ENCODE measurements around the gene SCGB1D4. TPM values are rescaled to one million over a fixed set of nuclear protein-coding genes. Genes with fewer than 3 reads are reported as not detected.
"Not testable (repeated sequence)": the region's sequence is repeated elsewhere in the genome, so short reads cannot be mapped to it uniquely, and the experiment has no call there.

SCGB1D4 gene
- total RNA-seq, 1 experiment from 2014 or later: not detected

DNA sequence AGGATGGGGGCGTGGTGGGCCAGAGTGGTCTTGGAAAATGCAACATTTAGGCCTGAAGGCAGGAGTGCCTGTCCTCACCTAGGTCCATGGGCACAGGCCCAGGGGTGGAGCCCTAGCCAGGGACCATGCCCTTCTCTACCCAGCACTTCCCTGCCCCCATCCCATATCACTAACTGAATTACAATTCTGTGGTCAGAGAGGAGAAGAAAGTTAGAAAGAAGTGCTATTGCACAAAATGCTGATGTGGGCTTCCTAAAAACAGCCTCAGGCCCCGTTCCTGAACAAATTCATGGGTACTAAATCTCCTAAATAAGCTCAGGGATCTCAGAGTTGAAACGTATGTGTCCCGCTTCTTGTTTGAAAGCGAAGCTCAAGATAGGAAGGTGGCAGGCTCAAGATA lies 34.9 kb upstream of the SCGB1D4 start:
- H3K9ac ChIP-seq (ENCODE audit: low read length): no peak overlapping the region
- H3K27me3 ChIP-seq (ENCODE audit: insufficient read depth, low read length): no peaks in the 10 kb centered on the region
- CTCF ChIA-PET: no interaction called here
- no peak for DNase-seq (ENCODE audit: low read depth, low spot score)
- no peaks in the 10 kb centered on the region for H3K79me2 ChIP-seq (ENCODE audit: insufficient read depth, low read length)
- H3K4me3 ChIP-seq (replicated peaks in 1 of 2; ENCODE audit: low read depth in 1 of 2, low read length in 2 of 2): no peak overlapping the region
- BruUV-seq (replicated peaks): no TSS peak
- no peaks in the 10 kb centered on the region for H3K9me2 ChIP-seq (ENCODE audit: insufficient read depth)
- ATAC-seq: no peak
- TF ChIP-seq, protein P1, sequence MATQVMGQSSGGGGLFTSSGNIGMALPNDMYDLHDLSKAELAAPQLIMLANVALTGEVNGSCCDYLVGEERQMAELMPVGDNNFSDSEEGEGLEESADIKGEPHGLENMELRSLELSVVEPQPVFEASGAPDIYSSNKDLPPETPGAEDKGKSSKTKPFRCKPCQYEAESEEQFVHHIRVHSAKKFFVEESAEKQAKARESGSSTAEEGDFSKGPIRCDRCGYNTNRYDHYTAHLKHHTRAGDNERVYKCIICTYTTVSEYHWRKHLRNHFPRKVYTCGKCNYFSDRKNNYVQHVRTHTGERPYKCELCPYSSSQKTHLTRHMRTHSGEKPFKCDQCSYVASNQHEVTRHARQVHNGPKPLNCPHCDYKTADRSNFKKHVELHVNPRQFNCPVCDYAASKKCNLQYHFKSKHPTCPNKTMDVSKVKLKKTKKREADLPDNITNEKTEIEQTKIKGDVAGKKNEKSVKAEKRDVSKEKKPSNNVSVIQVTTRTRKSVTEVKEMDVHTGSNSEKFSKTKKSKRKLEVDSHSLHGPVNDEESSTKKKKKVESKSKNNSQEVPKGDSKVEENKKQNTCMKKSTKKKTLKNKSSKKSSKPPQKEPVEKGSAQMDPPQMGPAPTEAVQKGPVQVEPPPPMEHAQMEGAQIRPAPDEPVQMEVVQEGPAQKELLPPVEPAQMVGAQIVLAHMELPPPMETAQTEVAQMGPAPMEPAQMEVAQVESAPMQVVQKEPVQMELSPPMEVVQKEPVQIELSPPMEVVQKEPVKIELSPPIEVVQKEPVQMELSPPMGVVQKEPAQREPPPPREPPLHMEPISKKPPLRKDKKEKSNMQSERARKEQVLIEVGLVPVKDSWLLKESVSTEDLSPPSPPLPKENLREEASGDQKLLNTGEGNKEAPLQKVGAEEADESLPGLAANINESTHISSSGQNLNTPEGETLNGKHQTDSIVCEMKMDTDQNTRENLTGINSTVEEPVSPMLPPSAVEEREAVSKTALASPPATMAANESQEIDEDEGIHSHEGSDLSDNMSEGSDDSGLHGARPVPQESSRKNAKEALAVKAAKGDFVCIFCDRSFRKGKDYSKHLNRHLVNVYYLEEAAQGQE (IDR thresholded peaks at IDR 0.05; ENCODE audit: low read depth): no peak
- TF ChIP-seq ELF1 (IDR thresholded peaks at IDR 0.05; ENCODE audit: borderline replicate concordance, low read depth): no peak
- TF ChIP-seq TCF7L2 (IDR thresholded peaks at IDR 0.05; ENCODE audit: borderline replicate concordance, extremely low read depth, insufficient read depth, insufficient read length): no peak
- no peak for TF ChIP-seq CEBPB (IDR thresholded peaks at IDR 0.05; ENCODE audit: low read depth)
- TF ChIP-seq YY1 (IDR thresholded peaks at IDR 0.05; ENCODE audit: extremely low read depth, insufficient replicate concordance, low read depth, low read length): no peak
- TF ChIP-seq POLR2AphosphoS5 (IDR thresholded peaks at IDR 0.05; ENCODE audit: low read depth, low read length): no peak
- no peak for TF ChIP-seq EZH2phosphoT487 (IDR thresholded peaks at IDR 0.05; ENCODE audit: borderline replicate concordance)
- no peak for TF ChIP-seq EGR1 (IDR thresholded peaks at IDR 0.05; ENCODE audit: low read depth)
- TF ChIP-seq, protein P2, sequence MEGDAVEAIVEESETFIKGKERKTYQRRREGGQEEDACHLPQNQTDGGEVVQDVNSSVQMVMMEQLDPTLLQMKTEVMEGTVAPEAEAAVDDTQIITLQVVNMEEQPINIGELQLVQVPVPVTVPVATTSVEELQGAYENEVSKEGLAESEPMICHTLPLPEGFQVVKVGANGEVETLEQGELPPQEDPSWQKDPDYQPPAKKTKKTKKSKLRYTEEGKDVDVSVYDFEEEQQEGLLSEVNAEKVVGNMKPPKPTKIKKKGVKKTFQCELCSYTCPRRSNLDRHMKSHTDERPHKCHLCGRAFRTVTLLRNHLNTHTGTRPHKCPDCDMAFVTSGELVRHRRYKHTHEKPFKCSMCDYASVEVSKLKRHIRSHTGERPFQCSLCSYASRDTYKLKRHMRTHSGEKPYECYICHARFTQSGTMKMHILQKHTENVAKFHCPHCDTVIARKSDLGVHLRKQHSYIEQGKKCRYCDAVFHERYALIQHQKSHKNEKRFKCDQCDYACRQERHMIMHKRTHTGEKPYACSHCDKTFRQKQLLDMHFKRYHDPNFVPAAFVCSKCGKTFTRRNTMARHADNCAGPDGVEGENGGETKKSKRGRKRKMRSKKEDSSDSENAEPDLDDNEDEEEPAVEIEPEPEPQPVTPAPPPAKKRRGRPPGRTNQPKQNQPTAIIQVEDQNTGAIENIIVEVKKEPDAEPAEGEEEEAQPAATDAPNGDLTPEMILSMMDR (IDR thresholded peaks at IDR 0.05 in 2 of 3, conservative IDR thresholded peaks at IDR 0.05 in 1 of 3; ENCODE audit: borderline replicate concordance in 1 of 3, insufficient read depth in 1 of 3, low read depth in 2 of 3, low read length in 2 of 3): no peak
- TF ChIP-seq ZFX (IDR thresholded peaks at IDR 0.05): no peak
- H3K4me2 ChIP-seq (ENCODE audit: low read length): no peak overlapping the region
- peaks cover 0 to 17% of the 10 kb centered on the region in 2 experiments; a peak in 2 of 4 replicates for H3K4me1 ChIP-seq (ENCODE audit: control insufficient read depth in 1 of 2, insufficient read depth in 2 of 2, low read length in 2 of 2)
- H3K9me3 ChIP-seq (ENCODE audit: control insufficient read depth in 1 of 2, insufficient read depth in 1 of 2, low read depth in 1 of 2, low read length in 2 of 2): no peaks in the 10 kb centered on the region
- no peaks in the 10 kb centered on the region for H3K36me3 ChIP-seq (ENCODE audit: control insufficient read depth in 1 of 2, insufficient read depth in 2 of 2, low read length in 2 of 2)
- no peak overlapping the region for H2AFZ ChIP-seq (ENCODE audit: low read depth, low read length, poor library complexity, severe bottlenecking)
- intact Hi-C loops (cut with micrococcal nuclease): no loop called here
- H3K27ac ChIP-seq (ENCODE audit: low read depth, low read length): no peak overlapping the region
- RAD21 ChIA-PET (ENCODE audit: low non-redundant PET in 1 of 2, low total read pairs in 2 of 2, uncharacterized antibody in 2 of 2, unreplicated experiment in 2 of 2): no interaction called here
- POLR2A ChIA-PET: no interaction called here
- H4K20me1 ChIP-seq (ENCODE audit: insufficient read depth): no peaks in the 10 kb centered on the region

DNA sequence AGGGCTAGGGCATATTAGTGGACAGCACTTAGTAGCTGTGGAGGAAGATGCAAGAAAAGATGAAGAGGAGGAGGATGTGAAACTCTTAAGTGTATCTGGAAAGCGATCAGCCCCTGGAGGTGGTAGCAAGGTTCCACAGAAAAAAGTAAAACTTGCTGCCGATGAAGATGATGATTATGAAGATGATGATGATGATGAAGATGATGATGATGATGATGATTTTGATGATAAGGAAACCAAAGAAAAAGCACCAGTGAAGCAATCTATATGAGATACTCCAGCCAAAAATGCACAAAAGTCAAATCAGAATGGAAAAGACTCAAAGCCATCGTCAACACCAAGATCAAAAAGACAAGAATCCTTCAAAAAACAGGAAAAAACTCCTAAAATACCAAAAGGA lies 32.4 kb upstream of the SCGB1D4 start:
- not testable (repeated sequence) for H3K9me3 ChIP-seq (ENCODE audit: control insufficient read depth in 1 of 2, insufficient read depth in 1 of 2, low read depth in 1 of 2, low read length in 2 of 2)

More for the DNA sequence above, 32.4 kb upstream of the SCGB1D4 start:
- CTCF ChIA-PET; H3K36me3 ChIP-seq (ENCODE audit: control insufficient read depth in 1 of 2, insufficient read depth in 2 of 2, low read length in 2 of 2); ATAC-seq; H4K20me1 ChIP-seq (ENCODE audit: insufficient read depth); RAD21 ChIA-PET (ENCODE audit: low non-redundant PET in 1 of 2, low total read pairs in 2 of 2, uncharacterized antibody in 2 of 2, unreplicated experiment in 2 of 2); H2AFZ ChIP-seq (ENCODE audit: low read depth, low read length, poor library complexity, severe bottlenecking); POLR2A ChIA-PET; intact Hi-C loops (cut with micrococcal nuclease); H3K4me1 ChIP-seq (ENCODE audit: control insufficient read depth in 1 of 2, insufficient read depth in 2 of 2, low read length in 2 of 2); H3K9me2 ChIP-seq (ENCODE audit: insufficient read depth); H3K79me2 ChIP-seq (ENCODE audit: insufficient read depth, low read length); H3K4me2 ChIP-seq (ENCODE audit: low read length); H3K27ac ChIP-seq (ENCODE audit: low read depth, low read length); DNase-seq (ENCODE audit: low read depth, low spot score); H3K4me3 ChIP-seq (replicated peaks in 1 of 2; ENCODE audit: low read depth in 1 of 2, low read length in 2 of 2); BruUV-seq (replicated peaks); H3K27me3 ChIP-seq (ENCODE audit: insufficient read depth, low read length); H3K9ac ChIP-seq (ENCODE audit: low read length): not testable (repeated sequence)

Data from HCT116 (cell line).